Effector CD4-positive, alpha-beta T cell (primary cell): ENCODE results near the gene CLEC16A.
"Not testable (repeated sequence)": the region's sequence is repeated elsewhere in the genome, so short reads cannot be mapped to it uniquely, and the experiment has no call there.

Source experiments
- DNase-seq: peaks from one replicate; pipeline ENCODE4 v3.0.0-alpha.2; 2020

CLEC16A gene

GRCh38 chr16:11103301-11103700 lies 158.9 kb downstream of the CLEC16A start:
- DNase-seq = not testable (repeated sequence)

- no peak for DNase-seq
Observed at GRCh38 chr16:11104168-11105037, 160.0 kb downstream of the CLEC16A start.

GRCh38 chr16:11105038-11105903 lies 160.9 kb downstream of the CLEC16A start:
- DNase-seq = no peak

DNA sequence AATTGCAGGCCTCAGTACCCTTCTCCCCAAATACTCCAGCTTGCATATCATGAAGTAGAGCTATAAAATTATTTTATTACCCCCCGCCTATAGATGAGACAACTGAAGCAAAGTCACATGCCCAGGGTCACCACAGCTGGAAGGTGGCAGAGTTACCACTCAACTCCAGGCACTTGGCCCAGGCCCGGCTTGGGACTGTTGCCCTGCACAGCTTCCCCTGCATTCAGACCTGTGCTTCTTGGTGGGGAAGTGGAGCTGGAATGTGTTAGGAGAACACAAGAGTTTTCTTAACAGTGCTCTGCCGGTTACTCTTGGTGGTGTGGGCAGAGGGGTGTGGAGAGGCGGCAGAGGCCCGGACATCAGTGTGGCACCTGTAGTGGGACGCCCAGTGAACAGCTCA lies 162.4 kb downstream of the CLEC16A start:
- no peak for DNase-seq

GRCh38 chr16:11107780-11108465 lies 163.6 kb downstream of the CLEC16A start:
- no peak for DNase-seq

GRCh38 chr16:11108466-11108805 lies 164.1 kb downstream of the CLEC16A start:
- DNase-seq = no peak

DNA sequence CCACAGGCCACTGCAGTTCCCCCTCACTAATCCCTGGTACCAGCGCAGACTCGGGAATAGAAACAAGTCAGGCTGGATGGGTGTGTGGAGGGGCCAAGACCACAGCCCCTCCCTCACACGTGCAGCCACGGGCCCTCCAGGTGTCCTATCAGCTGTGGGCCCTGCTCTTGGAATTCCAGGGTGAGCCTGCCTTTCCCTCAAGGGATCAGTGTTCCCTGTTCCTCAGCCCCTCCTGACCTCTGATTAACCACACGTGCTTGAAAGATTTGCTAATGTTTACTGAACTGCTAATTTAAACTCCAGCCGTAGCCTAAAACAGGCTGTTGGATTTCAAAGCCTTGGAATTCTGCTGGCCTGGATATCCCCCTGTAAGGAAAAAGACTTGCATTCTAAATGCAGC lies 165.2 kb downstream of the CLEC16A start:
- no peak for DNase-seq

- DNase-seq = no peak
Observed at GRCh38 chr16:11111150-11111549, 166.8 kb downstream of the CLEC16A start.

DNA sequence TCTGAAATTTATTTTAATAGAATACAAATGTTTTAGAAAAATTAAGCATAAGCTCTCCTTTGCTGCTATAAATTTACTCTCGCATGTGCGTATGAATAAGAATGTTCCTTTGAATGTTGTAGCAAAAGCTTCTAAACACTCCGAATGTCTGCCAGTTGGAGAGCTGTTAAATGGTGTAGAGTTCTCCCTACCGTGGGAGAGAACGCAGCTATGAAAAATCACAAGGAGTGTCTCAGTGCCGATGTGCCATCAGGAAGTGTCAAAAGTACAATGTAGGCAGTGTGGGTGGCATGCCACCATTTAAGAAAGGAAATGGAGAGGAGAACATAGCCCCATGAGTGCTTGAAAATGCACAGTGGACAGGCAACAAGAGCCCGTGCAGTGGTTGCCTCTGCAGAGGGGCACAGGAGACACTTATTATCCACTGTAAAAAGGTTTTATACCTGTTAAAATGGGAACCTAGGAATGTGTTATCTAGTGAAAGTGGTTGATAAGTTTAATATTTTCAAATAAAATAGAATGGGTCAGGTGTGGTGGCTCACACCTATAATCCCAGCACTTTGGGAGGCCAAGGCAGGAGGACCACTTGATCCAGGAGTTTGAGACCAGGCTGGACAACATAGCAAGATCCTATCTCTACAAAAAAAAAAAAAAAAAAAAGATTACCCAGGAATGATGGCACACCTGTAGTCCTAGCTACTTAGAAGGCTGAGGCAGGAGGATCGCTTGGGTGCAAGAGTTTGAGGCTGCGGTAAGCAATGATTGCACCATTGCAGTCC lies 167.7 kb downstream of the CLEC16A start:
- no peak for DNase-seq

- DNase-seq = no peak
Observed at GRCh38 chr16:11112723-11113348, 168.5 kb downstream of the CLEC16A start.

GRCh38 chr16:11114366-11115164 lies 170.2 kb downstream of the CLEC16A start:
- DNase-seq = no peak

DNA sequence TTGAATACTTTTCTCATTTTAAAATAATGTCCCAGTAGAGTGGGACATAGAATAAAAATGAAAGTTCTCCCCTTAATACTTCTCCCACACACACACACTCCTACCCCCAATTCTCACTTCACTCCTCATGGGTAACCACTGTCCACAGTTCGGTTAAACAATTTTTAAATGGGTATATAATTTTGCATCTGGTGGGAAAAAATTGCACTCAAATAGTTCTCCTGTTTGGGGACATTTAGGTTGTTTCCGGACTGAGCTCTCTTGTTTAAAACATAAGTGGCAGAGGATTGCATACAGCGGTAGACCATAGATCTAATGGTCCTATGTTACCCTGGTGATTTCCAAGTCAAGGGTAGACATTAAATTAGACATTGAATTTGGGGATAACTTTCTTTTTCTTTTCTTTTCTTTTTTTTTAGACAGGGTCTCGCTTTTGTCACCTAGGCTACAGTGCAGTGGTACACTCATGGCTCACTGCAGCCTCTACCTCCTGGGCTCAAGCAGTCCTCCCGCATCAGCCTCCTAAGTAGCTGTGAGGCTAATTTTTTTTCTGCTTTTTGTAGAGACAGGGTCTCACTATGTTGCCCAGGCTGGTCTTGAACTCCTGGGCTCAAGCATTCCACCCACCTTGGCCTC lies 173.3 kb downstream of the CLEC16A start:
- no peak for DNase-seq

DNA sequence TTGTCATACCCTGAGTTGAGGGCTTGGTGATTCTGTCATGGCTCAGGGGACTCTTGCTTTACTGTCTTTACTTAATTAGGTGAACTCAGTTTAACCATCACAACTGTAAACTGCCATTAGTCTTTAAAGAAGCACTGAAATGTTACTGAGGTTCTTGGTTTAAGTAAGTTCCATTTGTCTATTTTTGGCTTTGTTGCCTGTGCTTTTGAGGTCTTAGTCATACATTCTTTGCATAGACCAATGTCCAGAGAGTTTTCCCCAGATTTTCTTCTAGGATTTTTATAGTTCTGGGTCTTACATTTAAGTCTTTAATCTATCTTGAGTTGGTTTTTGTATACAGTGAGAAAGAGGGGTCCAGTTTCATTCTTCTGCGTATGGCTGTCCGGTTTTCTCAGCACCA lies 174.1 kb downstream of the CLEC16A start:
- DNase-seq = no peak

- DNase-seq = no peak
Observed at GRCh38 chr16:11121083-11121608, 176.8 kb downstream of the CLEC16A start.

DNA sequence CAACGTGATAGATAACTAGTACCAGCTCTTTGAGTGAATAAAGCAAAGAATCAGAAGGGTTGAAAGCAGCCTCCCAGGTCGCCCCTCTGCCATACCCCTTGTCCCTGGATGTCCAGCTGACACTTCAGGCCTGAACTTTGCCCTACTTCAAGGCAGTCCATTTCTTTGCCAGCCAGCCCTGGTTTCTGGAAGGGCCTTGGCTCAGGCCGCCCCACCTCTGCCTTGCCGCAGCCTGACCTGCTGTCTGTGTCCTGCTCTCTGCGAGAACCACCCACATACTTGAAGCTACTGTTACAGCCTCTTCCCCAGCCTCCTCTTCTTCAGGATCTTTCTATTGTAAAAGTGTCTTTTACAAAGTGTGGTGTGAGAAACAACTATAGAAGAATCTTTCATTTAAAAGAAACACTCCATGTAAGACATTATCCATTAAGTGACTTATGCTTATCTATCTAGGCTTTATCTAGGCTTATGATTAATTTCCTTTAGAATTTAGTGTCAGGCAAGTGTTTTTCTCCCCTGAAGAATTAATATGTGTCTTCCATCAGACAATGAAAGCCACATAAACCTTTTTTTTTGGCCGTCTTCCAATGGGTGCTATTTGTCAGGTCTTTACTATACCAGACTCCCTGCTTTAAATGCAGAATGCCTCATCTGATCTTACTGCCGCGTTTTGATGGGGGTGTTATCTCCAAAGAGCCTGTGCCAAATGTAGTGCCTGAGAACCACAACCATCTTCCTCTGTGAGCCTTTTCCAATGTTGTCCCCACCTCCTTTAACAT lies 177.7 kb downstream of the CLEC16A start:
- no peak for DNase-seq

DNA sequence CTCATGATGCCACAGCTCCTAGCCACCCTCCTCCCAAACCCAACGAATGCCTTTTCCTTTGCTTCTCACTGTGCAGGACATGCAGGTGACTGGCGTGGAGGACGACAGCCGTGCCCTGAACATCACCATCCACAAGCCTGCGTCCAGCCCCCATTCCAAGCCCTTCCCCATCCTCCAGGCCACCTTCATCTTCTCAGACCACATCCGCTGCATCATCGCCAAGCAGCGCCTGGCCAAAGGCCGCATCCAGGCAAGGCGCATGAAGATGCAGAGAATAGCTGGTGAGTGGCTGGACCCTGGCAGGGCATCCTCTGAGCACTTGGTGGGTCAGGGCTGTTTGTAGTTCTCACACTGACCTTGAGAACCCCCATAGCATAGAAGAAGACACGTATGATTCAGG lies 179.3 kb downstream of the CLEC16A start:
- no peak for DNase-seq

GRCh38 chr16:11125936-11126335 lies 181.6 kb downstream of the CLEC16A start:
- no peak for DNase-seq

DNA sequence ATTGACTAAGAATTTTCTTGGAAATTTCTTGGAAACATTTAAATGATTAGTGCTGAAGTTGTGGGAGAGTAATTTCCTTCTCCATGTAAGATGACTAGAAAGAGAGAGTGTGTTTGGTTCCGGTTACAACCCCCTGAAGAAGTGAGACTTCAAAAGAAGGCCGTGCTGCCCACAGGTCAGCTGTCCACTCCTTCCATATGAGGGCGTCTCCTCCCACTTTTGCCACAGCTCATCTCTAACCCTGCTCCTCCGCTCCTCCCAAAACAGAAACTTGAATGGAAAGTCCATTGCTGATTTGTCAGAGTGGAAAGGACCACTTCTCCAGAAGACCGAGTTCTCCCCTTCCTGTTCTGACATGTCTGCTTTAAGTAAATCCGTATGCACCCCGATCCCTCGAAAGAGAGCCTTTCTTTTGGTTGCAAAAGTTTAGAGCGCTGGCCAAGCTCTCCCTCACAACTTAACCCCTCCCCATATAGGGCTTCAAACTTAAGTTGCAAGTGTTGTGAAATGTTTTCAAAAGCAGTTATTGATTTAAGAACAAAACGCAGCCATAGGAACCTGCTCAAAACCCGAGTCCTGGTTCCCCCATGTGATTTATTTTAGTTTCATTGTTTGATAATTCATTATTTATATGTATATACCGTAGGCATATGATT lies 182.2 kb downstream of the CLEC16A start:
- DNase-seq = no peak

- DNase-seq = no peak
Observed at GRCh38 chr16:11127610-11128195, 183.3 kb downstream of the CLEC16A start.
